GM18498 (cell line): ENCODE data around the gene PDE3A.
"Not testable (repeated sequence)": the region's sequence is repeated elsewhere in the genome, so short reads cannot be mapped to it uniquely, and the experiment has no call there.

Experiments used
- ATAC-seq: cut with Tn5 transposase; IDR thresholded peaks from one replicate; pipeline ENCODE4 v1.9.1; 2021; ENCODE audit warnings: mild to moderate bottlenecking, moderate library complexity; ENCODE audit not compliant: unreplicated experiment

The PDE3A gene

DNA sequence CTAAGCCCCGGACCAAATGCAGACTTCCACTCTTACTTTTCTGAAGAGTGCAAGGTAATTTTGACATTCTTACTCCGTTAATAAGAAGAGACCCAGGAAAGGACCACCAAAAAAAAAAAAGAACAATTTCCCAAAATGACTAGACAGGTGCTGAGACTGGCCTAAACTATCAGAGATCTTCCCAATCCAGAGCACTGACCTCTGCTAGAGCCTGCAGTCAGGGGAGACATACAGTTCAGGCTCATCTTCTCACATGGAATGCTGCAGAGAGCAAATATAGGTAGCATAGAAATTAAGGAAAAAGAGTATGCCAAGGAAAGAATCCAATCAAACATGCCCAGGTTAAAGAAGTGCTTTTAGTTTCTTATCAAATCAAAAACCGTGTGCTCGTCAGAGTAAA, 177.9 kb downstream of the PDE3A start:
- ATAC-seq, result no peak

DNA sequence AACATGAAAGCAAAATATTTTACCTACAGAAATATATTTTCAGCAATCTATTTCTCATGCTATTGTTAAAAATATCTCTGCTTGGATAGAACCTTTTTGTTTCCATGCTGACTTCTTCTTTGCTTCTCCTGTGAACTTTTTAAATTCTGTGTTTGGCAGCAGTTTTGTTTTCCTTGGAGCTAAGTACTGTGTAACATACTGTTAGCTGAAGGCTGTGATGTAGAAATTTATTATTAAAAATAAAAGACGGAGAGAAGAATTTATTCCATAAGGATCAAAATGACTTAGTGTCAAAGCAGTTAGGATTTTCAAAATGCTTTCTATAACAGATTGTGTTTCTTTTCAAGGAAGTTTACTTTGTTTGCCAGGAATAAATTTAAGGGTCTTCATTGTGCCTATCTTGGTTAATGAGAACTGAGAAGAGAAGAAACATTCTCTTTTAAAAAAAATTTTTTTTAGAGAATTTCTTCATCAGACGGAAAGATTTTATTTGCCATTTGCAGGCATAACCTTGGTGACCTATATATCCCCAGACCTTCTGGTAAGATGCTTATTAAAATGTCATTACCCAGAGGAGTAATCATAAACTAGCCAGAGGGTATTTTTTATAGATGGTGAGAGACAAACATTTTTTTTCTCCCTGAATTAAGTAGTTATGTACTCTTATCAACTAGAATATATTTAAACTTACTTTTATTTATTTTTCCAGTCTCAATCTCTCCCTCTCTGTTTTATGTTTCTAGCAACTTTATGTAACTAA, 179.7 kb downstream of the PDE3A start:
- no peak for ATAC-seq

DNA sequence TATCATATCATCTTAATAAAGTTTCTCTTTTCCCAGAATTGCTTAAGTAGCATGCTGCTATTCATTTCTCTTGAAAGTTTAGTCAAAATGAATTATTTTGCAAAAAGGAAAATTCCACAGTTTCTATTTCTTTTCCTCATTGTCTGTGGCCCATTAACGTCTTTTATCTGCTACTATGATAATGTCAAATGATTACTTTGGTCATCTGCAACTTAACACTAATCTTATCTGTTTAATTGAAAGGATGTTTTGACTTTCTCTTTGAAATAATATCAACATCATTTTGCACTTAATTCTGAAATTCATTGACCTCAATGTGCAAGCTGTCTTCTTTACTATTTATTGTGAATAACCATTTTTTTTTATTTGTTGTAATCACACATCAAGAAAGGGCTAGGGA, 180.3 kb downstream of the PDE3A start:
- no peak for ATAC-seq

DNA sequence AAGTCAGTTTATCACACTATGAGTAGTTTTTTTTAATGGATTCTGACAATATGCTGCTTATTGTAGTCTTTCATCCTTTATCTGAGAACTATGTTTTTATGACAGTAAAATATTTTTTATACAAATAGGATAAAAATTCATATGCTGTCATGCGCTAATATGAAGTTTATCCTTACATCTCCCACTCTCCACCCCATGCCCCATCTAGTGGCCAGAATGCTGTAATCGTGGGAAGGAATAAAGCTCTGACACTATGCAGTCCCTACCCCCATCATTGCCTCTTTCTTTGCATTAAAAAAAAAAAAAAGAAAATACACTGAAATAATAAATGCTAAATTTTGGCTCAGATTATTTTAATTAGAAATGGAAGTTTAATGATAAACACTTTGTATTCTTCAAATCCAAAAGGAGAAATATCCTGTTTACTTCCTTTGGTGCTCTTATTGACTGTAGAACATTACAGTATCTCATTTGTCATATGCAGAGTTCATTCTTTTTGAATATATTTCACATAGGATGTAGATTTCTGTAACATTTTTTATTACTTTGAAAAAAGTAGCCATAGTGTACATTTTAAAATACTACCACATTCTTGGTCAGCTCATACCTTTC, 180.9 kb downstream of the PDE3A start:
- ATAC-seq, result no peak

DNA sequence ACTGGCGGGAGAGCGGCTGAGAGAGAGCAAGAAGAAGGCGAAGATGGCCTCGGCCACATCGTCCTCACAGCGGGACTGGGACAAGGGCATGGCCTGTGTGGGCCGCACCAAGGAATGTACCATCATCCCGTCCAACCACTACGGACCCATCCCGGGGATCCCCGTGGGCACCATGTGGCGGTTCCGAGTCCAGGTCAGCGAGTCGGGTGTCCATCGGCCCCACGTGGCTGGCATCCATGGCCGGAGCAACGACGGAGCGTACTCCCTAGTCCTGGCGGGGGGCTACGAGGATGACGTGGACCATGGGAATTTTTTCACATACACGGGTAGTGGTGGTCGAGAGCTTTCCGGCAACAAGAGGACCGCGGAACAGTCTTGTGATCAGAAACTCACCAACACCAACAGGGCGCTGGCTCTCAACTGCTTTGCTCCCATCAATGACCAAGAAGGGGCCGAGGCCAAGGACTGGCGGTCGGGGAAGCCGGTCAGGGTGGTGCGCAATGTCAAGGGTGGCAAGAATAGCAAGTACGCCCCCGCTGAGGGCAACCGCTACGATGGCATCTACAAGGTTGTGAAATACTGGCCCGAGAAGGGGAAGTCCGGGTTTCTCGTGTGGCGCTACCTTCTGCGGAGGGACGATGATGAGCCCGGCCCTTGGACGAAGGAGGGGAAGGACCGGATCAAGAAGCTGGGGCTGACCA, 183.6 kb downstream of the PDE3A start:
- not testable (repeated sequence) for ATAC-seq

DNA sequence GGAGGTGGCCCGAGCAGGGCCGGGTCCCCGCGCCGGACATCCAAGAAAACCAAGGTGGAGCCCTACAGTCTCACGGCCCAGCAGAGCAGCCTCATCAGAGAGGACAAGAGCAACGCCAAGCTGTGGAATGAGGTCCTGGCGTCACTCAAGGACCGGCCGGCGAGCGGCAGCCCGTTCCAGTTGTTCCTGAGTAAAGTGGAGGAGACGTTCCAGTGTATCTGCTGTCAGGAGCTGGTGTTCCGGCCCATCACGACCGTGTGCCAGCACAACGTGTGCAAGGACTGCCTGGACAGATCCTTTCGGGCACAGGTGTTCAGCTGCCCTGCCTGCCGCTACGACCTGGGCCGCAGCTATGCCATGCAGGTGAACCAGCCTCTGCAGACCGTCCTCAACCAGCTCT, 184.2 kb downstream of the PDE3A start:
- not testable (repeated sequence) for ATAC-seq

DNA sequence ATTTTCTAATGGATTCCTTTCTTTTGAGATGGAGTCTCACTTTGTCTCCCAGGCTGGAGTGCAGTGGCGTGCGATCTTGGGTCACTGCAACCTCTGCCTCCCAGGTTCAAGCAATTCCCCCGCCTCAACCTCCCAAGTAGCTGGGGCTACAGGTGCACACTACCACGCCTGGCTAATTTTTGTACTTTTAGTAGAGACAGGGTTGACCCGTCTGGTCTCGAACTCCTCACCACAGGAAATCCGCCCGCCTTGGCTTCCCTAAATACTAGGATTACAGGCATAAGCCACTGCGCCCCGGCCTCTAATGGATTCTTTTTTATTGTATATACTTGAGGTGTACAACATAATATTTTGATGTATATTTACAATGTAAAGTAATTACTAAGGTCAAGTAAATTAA, 186.7 kb downstream of the PDE3A start:
- ATAC-seq, result no peak

DNA sequence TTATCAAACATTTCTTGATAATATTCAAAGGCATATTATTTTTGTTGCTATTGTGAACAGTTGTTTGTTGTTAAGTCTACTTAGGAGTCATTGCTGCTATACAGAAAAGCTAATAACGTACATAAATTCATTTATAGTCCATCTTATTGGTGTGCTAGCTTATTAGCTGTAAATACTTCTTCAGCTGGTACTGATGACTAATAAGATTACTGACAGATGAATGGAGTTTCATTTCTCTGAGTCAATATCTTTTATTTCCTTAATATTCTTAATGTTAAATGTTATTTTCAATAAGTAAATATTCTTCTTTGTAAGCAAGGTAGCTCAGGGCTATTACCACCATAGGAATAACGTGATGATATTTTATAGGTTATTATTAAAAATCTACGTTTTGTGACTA, 187.4 kb downstream of the PDE3A start:
- no peak for ATAC-seq

DNA sequence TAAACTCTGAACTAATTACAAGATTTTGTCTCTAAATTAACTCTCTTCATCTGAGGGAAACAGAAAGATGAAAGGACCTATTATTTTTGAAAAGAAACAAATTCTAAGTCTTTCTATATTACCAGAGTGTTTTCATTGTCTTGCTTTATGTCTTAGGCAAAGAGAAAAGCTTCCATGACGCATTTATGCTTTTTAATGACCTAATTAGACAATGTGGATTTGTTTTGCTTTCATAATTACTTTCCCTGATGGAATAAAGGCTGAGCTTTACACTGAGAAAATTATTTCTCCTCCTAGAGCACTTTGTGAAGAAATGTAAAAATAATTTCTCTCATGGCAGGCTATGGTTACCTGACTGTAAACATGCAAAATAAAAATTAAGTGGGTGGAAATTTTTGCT, 188.8 kb downstream of the PDE3A start:
- ATAC-seq, result no peak

DNA sequence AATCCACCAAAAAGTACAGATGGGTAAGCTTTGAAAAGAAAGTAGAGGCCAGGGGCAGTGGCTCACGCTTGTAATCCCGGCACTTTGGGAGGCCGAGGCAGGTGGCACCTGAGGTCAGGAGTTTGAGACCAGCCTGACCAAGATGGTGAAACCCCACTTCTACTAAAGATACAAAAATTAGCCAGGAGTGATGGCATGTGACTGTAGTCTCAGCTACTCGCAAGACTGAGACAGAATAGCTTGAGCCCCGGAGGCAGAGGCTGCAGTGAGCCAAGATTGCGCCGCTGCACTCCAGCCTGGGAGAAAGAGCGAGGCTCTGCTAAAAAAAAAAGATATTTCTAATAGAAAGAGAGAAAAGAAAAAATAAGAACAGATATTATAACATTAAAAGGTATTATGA, 192.6 kb downstream of the PDE3A start:
- no peak for ATAC-seq

DNA sequence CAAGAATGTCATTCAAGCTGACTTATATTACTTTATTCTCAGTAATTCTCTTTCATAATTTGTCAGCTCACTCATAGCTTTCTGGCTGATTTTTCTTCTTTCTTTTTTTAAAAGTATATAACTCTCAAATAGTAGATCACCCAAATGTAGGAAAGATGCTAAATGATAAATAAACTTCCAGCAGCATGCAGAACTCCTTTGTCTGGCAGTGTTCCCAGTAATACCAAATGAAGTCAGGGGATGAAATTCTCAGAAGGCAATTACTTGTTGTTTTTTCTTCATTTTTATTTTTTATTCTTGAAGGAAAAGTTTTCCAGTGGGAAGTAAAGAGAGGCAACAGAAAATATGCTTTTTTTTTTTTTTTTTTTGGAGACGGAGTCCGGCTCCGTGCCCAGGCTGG, 193.5 kb downstream of the PDE3A start:
- no peak for ATAC-seq

DNA sequence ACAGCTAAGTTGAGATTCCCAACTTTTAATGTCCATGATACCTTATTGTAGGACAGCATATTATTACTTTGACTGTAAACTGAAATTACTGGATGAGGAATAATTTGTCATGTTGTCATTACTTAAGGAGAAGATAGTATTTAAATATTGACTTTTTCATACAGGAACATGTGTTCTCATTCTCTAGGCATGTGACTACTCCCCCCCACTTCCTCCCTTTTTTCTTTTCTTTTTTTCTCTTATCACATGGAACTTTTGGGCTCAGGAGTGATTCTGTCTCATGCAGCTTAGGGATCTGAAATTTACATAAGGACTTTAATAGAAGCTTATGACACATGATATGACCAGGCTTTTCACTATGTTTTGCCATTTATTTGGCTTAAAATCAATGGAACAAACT, 199.1 kb downstream of the PDE3A start:
- ATAC-seq, result no peak

DNA sequence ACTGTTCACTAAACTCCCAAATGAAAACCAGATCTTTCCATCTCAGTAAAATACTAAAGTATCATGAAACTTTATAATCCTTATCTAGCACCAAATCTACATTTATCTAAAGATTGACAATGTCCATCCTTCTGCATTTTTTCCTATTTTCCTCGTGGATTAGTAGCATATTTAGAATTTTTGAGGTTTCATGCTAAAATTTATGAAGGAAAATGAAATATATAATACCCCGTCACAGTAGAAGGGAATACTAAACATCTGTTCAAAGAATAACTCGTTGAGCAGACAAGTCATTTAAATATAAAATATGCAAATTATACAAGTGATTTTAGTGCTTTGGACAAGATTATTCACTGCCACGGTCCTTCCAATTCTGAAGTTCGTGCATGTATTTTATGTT, 204.1 kb downstream of the PDE3A start:
- ATAC-seq, result no peak

DNA sequence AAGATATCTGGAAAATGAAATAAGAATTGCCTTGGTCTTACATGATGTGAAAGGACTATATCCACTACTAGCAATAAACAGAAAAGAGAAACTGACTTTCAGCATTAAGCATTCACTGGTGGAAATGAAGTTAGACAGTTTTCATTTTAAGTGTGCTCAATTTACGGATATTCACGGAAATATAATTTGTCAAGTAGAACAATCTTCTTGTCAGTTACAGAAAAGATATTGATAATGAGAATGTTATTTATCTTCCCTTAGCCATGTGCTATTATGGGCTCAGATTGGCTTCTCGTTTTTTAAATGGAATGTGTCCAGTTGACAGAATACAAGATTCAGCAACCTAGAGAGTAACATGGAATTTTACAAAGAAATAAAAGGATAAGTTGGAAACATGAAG, 208.2 kb downstream of the PDE3A start:
- ATAC-seq, result no peak

DNA sequence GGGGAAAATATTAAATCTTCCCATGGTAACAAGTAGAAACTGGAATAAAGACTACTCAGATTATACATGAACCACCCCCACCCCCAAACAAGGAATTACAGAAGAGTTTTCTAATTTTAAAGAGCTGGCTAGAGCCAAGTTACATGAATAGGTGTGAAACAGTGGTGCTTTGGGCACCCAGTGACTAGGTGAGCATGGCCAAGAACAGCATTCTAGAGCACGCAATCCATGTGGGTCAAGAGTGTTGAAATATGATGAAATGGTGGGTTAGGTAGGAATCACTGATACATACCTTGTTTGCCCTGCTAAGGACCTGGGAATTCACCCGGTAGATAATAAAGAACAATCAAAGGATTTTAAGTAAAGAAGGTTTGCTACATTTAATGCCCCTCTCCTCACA, 208.7 kb downstream of the PDE3A start:
- no peak for ATAC-seq

DNA sequence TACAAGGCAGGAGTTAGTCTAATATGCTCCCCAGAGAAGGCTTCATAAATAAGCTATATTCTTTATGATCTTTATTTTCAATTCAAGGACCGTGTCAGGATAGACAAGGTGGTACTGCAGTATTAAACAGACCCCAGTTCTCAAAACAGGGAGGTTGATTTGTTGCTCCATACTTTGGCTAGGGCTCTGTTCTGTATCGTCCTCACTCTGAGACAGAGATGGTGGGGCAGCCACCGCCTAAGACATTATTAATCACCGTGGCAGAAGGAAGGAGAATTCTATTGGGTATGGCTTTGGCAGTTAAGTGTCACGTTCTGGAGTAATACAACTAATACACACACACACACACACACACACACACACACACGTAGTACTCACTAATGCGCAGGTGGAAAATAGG, 209.8 kb downstream of the PDE3A start:
- no peak for ATAC-seq

DNA sequence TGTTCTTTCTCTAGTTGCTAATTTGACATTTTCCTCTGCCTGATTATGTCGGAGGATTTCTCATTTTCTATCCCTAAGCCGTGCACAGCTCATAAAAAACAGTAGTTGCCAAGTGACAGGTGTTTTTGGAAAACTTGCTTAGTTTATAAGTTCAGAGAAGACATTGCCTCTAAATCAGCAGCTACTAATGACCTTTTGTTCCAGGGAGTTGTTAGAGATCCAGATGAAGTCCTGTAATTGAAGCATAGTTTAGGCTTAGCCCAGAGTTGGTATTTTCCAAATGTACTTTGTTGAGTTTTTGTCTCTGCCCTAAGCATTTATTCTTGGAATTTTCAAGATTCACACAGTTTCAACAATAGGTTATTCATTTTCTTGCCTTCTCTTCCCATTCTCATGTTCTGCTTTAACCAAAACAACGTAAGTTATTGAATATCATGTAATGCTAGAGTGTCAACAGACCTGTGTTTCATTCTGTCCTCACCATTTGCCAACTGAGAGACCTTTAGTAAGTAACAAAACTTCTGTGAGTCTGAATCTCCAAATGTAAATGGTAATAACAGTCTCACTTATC, 216.8 kb downstream of the PDE3A start:
- no peak for ATAC-seq

DNA sequence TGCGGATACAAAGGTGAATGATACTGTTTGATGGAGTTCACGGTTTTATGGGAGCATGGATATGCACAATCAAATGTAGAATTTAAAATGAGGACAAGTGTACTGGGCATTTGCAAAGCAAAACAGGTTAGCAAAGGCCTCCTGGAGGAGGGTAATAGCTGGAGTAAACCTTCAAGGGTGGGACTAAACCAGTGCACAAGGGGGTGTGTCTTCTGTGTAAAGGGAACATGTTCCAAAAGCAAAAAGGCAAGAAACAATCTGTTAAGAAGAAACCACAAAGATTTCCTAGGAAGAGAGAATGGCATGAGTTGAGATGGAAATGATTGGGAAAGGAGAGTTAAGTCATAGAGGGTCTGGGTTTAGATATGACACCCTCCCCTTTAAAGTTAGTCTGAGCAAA, 217.6 kb downstream of the PDE3A start:
- ATAC-seq, result no peak

DNA sequence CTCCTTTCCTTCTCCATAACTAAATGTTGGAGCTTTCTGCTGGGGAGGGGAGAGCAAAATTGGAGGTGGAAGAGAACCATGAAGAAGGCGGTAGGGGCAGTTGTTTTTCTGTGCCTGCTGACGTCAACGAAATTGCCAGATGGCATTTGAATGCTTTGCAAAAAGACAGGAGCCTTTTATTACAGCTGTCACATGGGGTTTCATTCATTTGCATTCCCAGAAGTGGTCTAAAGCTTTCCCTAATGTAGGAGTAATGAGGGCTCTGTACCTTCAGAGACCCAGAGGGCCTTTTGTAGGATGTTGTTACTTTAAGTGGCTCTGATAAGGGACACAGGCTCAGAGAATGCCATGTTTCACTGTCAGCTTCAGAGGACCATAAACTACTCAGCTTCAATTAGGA, 219.7 kb downstream of the PDE3A start:
- no peak for ATAC-seq

DNA sequence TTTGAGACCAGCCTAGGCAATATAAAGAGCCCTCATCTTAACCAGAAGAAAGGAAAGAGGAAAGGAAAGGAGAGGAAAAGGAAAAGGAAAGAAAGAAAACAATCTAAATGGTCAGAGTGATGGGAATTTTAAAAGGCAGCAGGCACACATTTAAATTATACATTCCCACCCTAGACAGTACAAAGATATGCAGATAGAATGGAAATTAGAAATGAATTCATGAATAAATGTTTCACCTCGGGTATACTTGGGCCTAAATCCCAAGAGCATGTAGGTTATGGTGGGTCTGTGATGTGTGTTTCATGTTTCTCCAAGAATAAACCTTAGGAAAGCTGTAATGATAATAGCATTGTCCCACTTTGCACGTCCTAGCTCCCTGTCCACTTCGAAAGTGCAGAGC, 222.2 kb downstream of the PDE3A start:
- no peak for ATAC-seq

DNA sequence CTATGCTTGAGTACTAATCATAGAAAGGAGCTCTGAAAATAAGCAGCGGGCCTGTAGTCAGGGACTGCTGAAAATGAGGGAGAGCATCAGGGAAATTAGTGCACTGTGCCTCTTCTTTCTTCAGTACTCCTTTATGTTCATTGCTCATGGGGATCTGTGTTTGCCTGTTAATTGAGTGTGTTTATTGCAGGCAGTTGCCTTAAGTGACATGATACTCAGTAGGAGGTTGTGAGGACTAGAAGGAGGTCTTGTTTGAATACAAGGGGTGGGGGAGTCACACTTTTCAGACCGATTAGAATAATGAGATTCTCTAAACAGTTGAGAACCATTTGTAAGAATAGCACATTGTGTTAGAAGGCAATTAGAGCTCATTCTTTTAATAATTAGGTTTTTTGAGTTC, 224.2 kb downstream of the PDE3A start:
- no peak for ATAC-seq

DNA sequence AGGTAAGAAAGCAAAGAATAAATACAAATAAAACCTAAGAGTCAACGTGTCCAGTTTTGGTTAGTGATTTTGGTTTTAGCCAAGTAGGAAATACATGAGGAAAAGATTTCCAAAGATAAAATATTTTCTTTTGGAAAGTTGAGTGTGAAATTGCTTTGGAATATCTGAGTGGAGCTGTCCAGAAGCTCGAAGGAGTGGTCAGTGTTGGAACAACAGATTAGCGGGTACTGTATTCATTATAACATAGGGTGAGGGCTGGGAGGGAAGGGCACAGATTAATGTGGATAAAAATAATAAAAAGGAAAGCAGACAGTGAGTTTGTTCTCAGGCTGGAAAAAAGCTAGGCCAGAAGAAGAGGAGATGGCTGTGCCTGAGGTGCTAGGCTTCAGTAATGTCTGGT, 225.3 kb downstream of the PDE3A start:
- ATAC-seq, result no peak
